MV-4-11 (cell line): Measurements from ENCODE around the gene IFNGR2.
A peak's percentile ranks its signal among the peaks of the same experiment; 100 is the strongest.
"Not testable (repeated sequence)": the region's sequence is repeated elsewhere in the genome, so short reads cannot be mapped to it uniquely, and the experiment has no call there.

Experiments used
- DNase-seq: peaks from one replicate; lab custom pipeline; 2025; lab: John Stamatoyannopoulos, UW

Gene IFNGR2

GRCh38 chr21:33377221-33377920 is 25.8 kb upstream of the IFNGR2 start:
- DNase-seq: no peak

- no peak for DNase-seq
These were observed 25.1 kb upstream of the IFNGR2 start for GRCh38 chr21:33378081-33378480.

- DNase-seq: peak; percentile 93
These were observed 23.3 kb upstream of the IFNGR2 start for GRCh38 chr21:33379934-33380333.

- DNase-seq: peak; percentile 94
These were observed 22.7 kb upstream of the IFNGR2 start for GRCh38 chr21:33380483-33380998.

GRCh38 chr21:33381381-33381780 is 21.8 kb upstream of the IFNGR2 start:
- DNase-seq: not testable (repeated sequence)

- peak; percentile 95 for DNase-seq
These were observed 19.9 kb upstream of the IFNGR2 start for GRCh38 chr21:33383056-33383888.

- peak; percentile 19 for DNase-seq
These were observed 18.3 kb upstream of the IFNGR2 start for GRCh38 chr21:33384841-33385331.

- DNase-seq: no peak
These were observed 16.9 kb upstream of the IFNGR2 start for GRCh38 chr21:33386222-33386784.

- DNase-seq: no peak
These were observed 15.9 kb upstream of the IFNGR2 start for GRCh38 chr21:33387294-33387693.

GRCh38 chr21:33388188-33388587 is 15.0 kb upstream of the IFNGR2 start:
- peak; percentile 73 for DNase-seq

- DNase-seq: no peak
These were observed 12.7 kb upstream of the IFNGR2 start for GRCh38 chr21:33390479-33390878.

GRCh38 chr21:33391656-33392055 is 11.6 kb upstream of the IFNGR2 start:
- peak; percentile 45 for DNase-seq

- no peak for DNase-seq
These were observed 10.8 kb upstream of the IFNGR2 start for GRCh38 chr21:33392284-33392985.

- peak; percentile 60 for DNase-seq
These were observed 9.9 kb upstream of the IFNGR2 start for GRCh38 chr21:33393348-33393747.

GRCh38 chr21:33394260-33394659 is 9.0 kb upstream of the IFNGR2 start:
- DNase-seq: peak; percentile 97

- DNase-seq: peak; percentile 55
These were observed 7.3 kb upstream of the IFNGR2 start for GRCh38 chr21:33395891-33396331.

- no peak for DNase-seq
These were observed 6.8 kb upstream of the IFNGR2 start for GRCh38 chr21:33396436-33396835.

GRCh38 chr21:33396951-33397350 is 6.3 kb upstream of the IFNGR2 start:
- peak; percentile 93 for DNase-seq

GRCh38 chr21:33397717-33398116 is 5.5 kb upstream of the IFNGR2 start:
- DNase-seq: no peak

GRCh38 chr21:33398361-33398760 is 4.9 kb upstream of the IFNGR2 start:
- no peak for DNase-seq

- DNase-seq: peak; percentile 81
These were observed 1.6 kb upstream of the IFNGR2 start for GRCh38 chr21:33401630-33401992.
